Esophagus squamous epithelium (tissue), 4 donors: ENCODE measurements around the gene PIK3CB.

ENCODE experiments used
- CTCF ChIP-seq, 6 experiments: fragments of 450-650 bp in 4 of 6; fragments of 200-600 bp in 2 of 6; sonication (generic) in 2 of 6; IDR thresholded peaks; one replicate each; pipeline ENCODE4 v1.5.1; 2016 to 2019; ENCODE audit warnings: antibody characterized with exemption in 6 of 6, mild to moderate bottlenecking in 4 of 6, moderate library complexity in 4 of 6
- POLR2A ChIP-seq, 4 donors: fragments of 450-650 bp; IDR thresholded peaks; one replicate each; pipeline ENCODE4 v1.6.1; 2017; ENCODE audit warnings: antibody characterized with exemption in 4 of 4, mild to moderate bottlenecking in 4 of 4, moderate library complexity in 3 of 4

- TF ChIP-seq POLR2A (IDR thresholded peaks at IDR 0.05), result no peak
- TF ChIP-seq CTCF (IDR thresholded peaks at IDR 0.05), result no peak
Measured at GRCh38 chr3:138829886-138830510, 4.7 kb downstream of the PIK3CB start.
